CD4-positive, alpha-beta T cell treated with Interleukin-2 at 100 ng/mL for 4 hours (primary cell): ENCODE results near the gene MAP2K4.
"Not testable (repeated sequence)": the region's sequence is repeated elsewhere in the genome, so short reads cannot be mapped to it uniquely, and the experiment has no call there.

Experiments
- DNase-seq: peaks from one replicate; pipeline ENCODE4 v3.0.0-alpha.2; 2020; ENCODE audit warnings: low spot score

The MAP2K4 gene

DNA sequence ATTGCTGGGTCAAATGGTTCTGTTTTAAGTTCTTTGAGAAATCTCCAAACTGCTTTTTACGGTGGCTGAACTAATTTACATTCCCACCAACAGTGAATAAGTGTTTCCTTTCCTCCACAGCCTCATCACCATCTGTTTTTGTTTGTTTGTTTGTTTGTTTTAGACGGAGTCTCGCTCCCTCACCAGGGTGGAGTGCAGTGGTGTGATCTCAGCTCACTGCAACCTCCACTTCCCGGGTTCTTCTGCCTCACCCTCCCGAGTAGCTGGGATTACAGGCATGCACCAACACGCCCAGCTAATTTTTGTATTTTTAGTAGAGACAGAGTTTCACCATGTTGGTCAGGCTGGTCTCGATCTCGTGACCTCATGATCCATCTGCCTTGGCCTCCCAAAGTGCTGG is 141.5 kb downstream of the MAP2K4 start:
- DNase-seq = not testable (repeated sequence)

DNA sequence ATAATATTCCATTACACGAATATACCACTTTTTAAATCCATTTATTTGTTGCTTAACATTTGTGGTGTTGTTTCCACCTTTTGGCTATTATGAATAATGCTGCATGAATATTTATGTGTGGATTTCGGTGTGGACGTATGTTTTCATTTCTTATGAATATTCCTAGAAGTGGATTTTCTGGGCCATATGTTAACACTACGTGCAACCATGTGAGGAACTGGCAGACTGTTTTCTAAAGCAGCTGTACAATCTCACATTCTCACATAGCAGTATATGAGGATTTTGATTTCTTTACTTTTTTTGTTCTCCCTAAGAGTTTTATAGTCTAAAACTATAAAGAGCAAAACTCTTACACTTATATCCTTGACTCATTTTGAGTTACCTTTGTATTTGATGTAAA is 143.4 kb downstream of the MAP2K4 start:
- no peak for DNase-seq

GRCh38 chr17:12178644-12179330 is 158.1 kb downstream of the MAP2K4 start:
- no peak for DNase-seq

- DNase-seq = peak; percentile 23
Observed at GRCh38 chr17:12180644-12181261, 160.1 kb downstream of the MAP2K4 start.

DNA sequence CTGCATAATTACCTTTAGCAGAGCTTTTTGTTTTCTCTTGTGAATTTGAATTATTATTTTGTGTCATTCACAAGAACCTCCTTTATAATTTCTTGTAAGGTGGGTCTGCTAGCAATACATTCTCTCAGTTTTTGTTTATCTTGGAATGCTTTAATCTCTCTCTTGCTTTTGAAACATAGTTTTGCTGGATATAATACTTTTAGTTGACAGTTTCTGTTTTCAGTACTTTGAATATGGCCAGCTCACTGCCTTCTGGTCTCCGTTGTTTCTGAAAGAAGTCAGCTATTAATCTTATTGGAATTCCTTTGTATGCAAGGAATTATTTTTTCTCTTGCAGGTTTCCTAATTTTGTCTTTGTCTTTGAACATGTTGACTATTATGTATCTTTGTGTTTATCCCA is 167.0 kb downstream of the MAP2K4 start:
- no peak for DNase-seq

DNA sequence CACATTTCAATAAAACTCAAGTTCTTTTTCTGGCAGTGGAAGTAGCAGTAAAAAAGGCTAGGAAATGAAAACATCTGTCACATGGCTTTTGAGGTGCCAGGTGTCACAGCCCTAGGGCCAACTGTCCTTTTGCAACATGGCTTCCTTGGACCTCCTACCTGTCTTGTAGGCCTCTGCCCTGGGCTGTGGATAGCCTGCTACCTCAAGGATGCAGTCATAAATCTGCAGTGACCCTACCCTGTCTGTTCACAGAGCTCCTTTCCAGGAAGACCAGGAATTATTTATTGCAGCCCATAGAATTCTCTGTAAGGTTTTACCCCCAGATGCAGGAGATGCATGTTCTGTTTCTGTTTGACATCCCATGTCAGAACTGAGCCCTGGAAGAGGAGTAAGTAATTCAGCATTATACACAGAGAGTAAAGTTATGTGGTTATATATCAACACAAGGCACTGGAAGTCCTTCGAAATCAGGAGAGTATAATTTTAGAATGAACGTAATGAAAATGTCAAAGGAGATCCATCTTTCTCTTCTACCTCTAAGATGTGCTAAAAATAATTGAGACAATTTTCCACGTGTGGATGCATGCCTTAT is 172.6 kb downstream of the MAP2K4 start:
- DNase-seq = no peak
